Heart right ventricle (tissue), 16 donors: ENCODE results near the gene TOM1L1. TPM values are rescaled to one million over a fixed set of nuclear protein-coding genes. Genes with fewer than 3 reads are reported as not detected.

Experiments
- ATAC-seq, 8 donors: fragments of 200-7000 bp; cut with Tn5 transposase; one replicate each; pipeline ENCODE4 v1.9.1; 2020; ENCODE audit warnings: mild to moderate bottlenecking in 8 of 8, moderate library complexity in 8 of 8, moderate number of reproducible peaks in 1 of 8
- DNase-seq, 2 donors: peaks; one replicate each; pipeline ENCODE4 v3.0.0-alpha.2; 2020
- H3K27ac ChIP-seq, 10 donors: fragments of 200-600 bp; sonication (generic) in 2 of 10; one replicate each; pipeline versions ENCODE4 v1.5.0 to v1.8.0; 2020 to 2022; ENCODE audit warnings: mild to moderate bottlenecking in 3 of 10
- H3K27me3 ChIP-seq, 7 donors: fragments of 200-600 bp; one replicate each; pipeline ENCODE4 v1.8.0; 2021 to 2022; ENCODE audit warnings: mild to moderate bottlenecking in 2 of 7
- H3K36me3 ChIP-seq, 9 donors: fragments of 200-600 bp; sonication (generic) in 1 of 9; one replicate each; pipeline versions ENCODE4 v1.5.0 to v1.8.0; 2020 to 2022; ENCODE audit warnings: mild to moderate bottlenecking in 2 of 9
- H3K4me1 ChIP-seq, 9 donors: fragments of 200-600 bp; sonication (generic) in 1 of 9; one replicate each; pipeline versions ENCODE4 v1.5.0 to v1.8.0; 2020 to 2022; ENCODE audit warnings: mild to moderate bottlenecking in 4 of 9
- H3K4me3 ChIP-seq, 10 donors: fragments of 200-600 bp; sonication (generic) in 2 of 10; one replicate each; pipeline versions ENCODE4 v1.5.0 to v1.8.0; 2020 to 2022; ENCODE audit warnings: mild to moderate bottlenecking in 7 of 10, moderate library complexity in 2 of 10
- H3K9me3 ChIP-seq, 11 donors: fragments of 200-600 bp in 10 of 11; sonication (generic) in 2 of 11; one replicate each; pipeline versions ENCODE4 v1.5.0 to v1.8.0; 2013 to 2022; ENCODE audit warnings: mild to moderate bottlenecking in 2 of 11, control low read depth in 1 of 11, moderate library complexity in 1 of 11
- WGBS, 2 donors: extraction: QIAGEN DNeasy Blood & Tissue Kit; methylation state at CpG; one replicate each; pipeline ENCODE4 v1.1.7; 2013; ENCODE audit warnings: inconsistent platforms in 1 of 2; 5-methylcytosine and 5-hydroxymethylcytosine counted together
- intact Hi-C, 10 donors: fragments of 100-400 bp; cut with DNase I; formaldehyde crosslinking; loops; one replicate each; pipeline versions ENCODE4 v1.11.1 to v1.14.2; 2022
- polyA plus RNA-seq, 2 donors: library from polyadenylated mRNA; stranded (reverse); fragments of 200-250 nt; gene quantifications; one replicate each; pipeline ENCODE4 v1.2.3, GENCODE V29; 2013
- total RNA-seq, 10 donors: library from RNA; stranded (reverse); fragmentation: NEBNext Ultra II Directional in 3 of 10; extraction: Animal tissue kit (Norgen Biotek cat#: 25700) in 3 of 10; gene quantifications; one replicate each; pipeline versions ENCODE4 v1.2.1 to v1.2.4, GENCODE V29; 2021 to 2023
- TF ChIP-seq, protein P1 (sequence below), 9 donors: fragments of 200-600 bp; sonication (generic) in 2 of 9; IDR thresholded peaks; one replicate each; pipeline versions ENCODE4 v1.5.0 to v1.8.0; 2021 to 2022; ENCODE audit warnings: antibody characterized with exemption in 9 of 9, mild to moderate bottlenecking in 5 of 9, moderate library complexity in 1 of 9
- donor health status: Arrhythmogenic right ventricular cardiomyopathy.
- donor health status: ischemic (EF 13 %, LVEDD 7.1; RV severe dilation, severe dysfunction).
- donor health status: healthy with polysubstance abuse.
- donor health status: DM: no; HTN: yes; CAD: no.
- donor health status: DM: no; HTN: no; CAD: no.
- donor health status: ischemic (EF 25% LVEDD 6.9; RV normal size, moderate dysfunction).
- donor health status: ischemic (EF 25% LVEDD 5.7; RV mildly dilated, moderate dysfunction).
- donor health status: healthy.
- donor health status: DM: yes; HTN: yes; CAD: no.
- donor health status: Ischemic cardiomyopathy.
- donor health status: ischemic (EF 35%, LVEDD 5.7; RV mildly dilated, moderate dysfunction).
- donor health status: nonischemic (EF 11% LVEDD 7.7; RV severe dilation, severe dysfunction).
- donor health status: DM: yes; HTN: yes; CAD: no.
- donor health status: PGD.
- donor health status: ischemic (EF 29% LVEDD 5.4; RV normal size, mild dysfunction).
- donor health status: nonischemic (EF 23%, LVEDD 6.1; RV moderate dilation, normal function).

TOM1L1 gene
- total and polyA plus RNA-seq, 12 donors: 5.0 to 14.4 (median 9.4) TPM

DNA sequence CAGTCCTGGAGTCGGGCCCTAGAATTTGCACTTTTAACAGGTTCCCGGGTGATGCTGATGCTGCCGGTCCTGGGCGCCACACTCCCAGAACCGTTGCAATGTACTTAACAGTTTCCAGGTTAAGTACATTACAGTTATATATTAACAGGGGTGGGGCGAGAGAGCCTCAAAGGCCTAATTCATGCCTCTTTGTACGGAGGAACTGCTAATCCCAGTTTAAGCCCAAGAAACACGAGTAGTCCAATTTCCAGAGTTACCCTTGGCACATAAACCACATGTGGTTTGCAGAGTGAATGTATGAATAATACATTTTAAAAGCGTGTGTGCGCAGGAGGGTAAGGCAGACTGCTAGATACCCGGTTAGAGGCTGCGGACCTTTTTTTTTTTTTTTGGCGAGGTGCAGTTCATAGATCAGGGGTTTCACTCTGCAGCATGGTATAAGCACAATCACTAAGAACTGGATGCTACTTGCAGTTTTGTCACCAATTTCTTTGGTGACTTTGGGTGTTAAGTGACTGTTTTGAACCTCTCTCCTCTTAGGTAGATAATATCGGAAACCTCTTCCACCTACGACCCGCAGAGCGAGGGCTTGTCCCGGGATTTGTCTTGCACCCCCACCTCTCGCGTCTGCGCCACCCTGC is 67.1 kb downstream of the TOM1L1 start:
- TF ChIP-seq, protein P1, sequence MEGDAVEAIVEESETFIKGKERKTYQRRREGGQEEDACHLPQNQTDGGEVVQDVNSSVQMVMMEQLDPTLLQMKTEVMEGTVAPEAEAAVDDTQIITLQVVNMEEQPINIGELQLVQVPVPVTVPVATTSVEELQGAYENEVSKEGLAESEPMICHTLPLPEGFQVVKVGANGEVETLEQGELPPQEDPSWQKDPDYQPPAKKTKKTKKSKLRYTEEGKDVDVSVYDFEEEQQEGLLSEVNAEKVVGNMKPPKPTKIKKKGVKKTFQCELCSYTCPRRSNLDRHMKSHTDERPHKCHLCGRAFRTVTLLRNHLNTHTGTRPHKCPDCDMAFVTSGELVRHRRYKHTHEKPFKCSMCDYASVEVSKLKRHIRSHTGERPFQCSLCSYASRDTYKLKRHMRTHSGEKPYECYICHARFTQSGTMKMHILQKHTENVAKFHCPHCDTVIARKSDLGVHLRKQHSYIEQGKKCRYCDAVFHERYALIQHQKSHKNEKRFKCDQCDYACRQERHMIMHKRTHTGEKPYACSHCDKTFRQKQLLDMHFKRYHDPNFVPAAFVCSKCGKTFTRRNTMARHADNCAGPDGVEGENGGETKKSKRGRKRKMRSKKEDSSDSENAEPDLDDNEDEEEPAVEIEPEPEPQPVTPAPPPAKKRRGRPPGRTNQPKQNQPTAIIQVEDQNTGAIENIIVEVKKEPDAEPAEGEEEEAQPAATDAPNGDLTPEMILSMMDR (IDR thresholded peaks at IDR 0.05): no peak
- Histone ChIP-seq H3K4me3 (peak overlapping the region; percentile 75 to 98 (median 84)), H3K27ac (peak overlapping the region in 9 of 10 donors; percentile 75 to 91 (median 86)), H3K27me3 (no peaks in the 10 kb centered on the region), H3K9me3 (no peaks in the 10 kb centered on the region), H3K4me1 (peaks cover 3 to 32% (median 26%) of the 10 kb centered on the region in 9 donors), H3K36me3 (peaks cover 0 to 29% (median 19%) of the 10 kb centered on the region in 9 donors)
- WGBS, 2 donors: 2% methylated on average over 21 of the region's 21 CpGs
- peak in 1 of 2 donors; percentile 32 for DNase-seq
- intact Hi-C loops: no loop called here
- peak in 4 of 8 donors; percentile 1 to 6 (median 4) for ATAC-seq

DNA sequence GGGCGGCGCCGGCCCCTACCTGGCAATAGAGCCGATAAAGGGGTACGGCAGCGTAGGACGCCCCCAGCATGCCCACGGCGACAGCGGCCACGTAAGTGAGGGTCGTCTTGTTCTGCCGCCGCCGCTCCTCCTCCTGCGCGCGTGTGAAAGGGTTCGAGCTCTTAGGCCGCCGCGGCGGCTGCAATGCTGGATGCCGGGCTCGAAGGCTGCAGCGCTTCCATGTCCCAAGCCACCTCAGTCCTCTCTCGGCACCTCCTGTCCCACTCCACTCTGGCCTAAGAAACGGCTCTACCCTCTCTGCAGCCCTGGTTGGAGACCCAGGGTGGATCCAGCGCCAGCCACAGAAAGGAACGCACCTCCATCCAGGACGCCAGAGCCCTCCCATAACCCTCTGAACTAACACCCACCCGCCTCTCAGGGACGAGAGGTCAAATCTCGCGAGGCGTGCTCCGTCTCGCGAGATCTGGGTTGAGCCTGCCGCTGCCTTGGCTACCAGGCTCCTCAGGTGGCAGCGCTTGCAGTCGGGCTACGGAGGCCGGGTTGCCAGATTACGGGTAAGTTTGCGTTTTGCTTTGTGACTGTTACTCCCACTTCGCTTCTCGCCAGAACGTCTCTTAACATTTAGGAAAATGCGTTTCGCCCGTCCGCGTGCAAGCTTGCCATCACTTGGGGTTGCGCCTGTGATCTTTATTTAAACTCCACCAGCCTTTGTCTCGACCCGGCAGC is 67.8 kb downstream of the TOM1L1 start, which contains the start of the genes COX11 and STXBP4:
Gene COX11 (minus strand): TSS at position 393 of the 726 bp plus-strand sequence. CDS start 8 bp downstream, at position 385.
Gene STXBP4 (plus strand): TSS at position 504 of the 726 bp plus-strand sequence. CDS start 17,455 bp downstream, outside the sequence.
- H3K9me3 ChIP-seq: no peaks in the 10 kb centered on the region
- no peaks in the 10 kb centered on the region for H3K27me3 ChIP-seq
- H3K4me1 ChIP-seq: peaks cover 3 to 32% (median 26%) of the 10 kb centered on the region in 9 donors
- peak; percentile 99 to 100 (median 99) for ATAC-seq
- peak within 1 kb of the TSS; percentile 75 to 98 (median 84) for H3K4me3 ChIP-seq
- TF ChIP-seq, protein P1 (IDR thresholded peaks at IDR 0.05): peak in 7 of 9 donors; percentile 16 to 64 (median 49)
- peaks cover 0 to 22% (median 12%) of the 10 kb centered on the region in 9 donors for H3K36me3 ChIP-seq
- 0 to 1% methylated on average over 57 of the region's 57 CpGs for WGBS, 2 donors
- DNase-seq: peak; percentile 94 to 95
- H3K27ac ChIP-seq: peak within 1 kb of the TSS; percentile 51 to 91 (median 86)
- intact Hi-C loops: no loop called here

DNA sequence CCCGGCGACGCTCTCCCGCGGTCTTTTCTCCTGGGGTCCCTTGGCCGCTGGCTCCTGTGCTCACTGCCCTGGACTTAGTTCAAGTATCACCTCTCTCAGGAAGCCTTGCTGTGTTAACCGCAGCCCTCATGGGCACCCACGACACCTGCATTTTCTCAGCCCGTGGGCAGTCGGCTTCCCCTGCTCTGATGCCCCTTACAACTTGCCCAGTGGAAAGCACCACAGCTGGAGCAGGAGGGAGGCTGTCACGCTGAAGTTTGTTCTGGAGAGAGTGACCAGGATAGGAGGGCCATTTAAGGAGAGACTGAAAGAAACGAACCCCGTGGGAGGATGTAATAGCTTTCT is 68.3 kb downstream of the TOM1L1 start:
- DNase-seq (peak in 1 of 2 donors; percentile 20), ATAC-seq (peak; percentile 47 to 76 (median 70))
- Histone ChIP-seq H3K27ac (peak overlapping the region; percentile 51 to 91 (median 86)), H3K9me3 (no peaks in the 10 kb centered on the region), H3K36me3 (peaks cover 0 to 17% (median 8%) of the 10 kb centered on the region in 9 donors), H3K4me1 (peaks cover 3 to 32% (median 26%) of the 10 kb centered on the region in 9 donors), H3K4me3 (peak overlapping the region; percentile 75 to 98 (median 84)), H3K27me3 (no peaks in the 10 kb centered on the region)
- intact Hi-C loops: no loop called here
- TF ChIP-seq, protein P1 (IDR thresholded peaks at IDR 0.05): no peak
- 0 to 1% methylated on average over 13 of the region's 13 CpGs for WGBS, 2 donors
